NB4 (cell line): ENCODE measurements around the gene RPS6KA4.

ENCODE experiments used
- MYC ChIP-seq: IDR thresholded peaks from 2 replicates; pipeline ENCODE4 v1.6.1; 2011; ENCODE audit warnings: low read depth, low read length
- POLR2A ChIP-seq: IDR thresholded peaks from 2 replicates; pipeline ENCODE4 v1.6.1; 2011; ENCODE audit warnings: mild to moderate bottlenecking; ENCODE audit not compliant: insufficient read length; ENCODE audit errors: extremely low read depth

DNA sequence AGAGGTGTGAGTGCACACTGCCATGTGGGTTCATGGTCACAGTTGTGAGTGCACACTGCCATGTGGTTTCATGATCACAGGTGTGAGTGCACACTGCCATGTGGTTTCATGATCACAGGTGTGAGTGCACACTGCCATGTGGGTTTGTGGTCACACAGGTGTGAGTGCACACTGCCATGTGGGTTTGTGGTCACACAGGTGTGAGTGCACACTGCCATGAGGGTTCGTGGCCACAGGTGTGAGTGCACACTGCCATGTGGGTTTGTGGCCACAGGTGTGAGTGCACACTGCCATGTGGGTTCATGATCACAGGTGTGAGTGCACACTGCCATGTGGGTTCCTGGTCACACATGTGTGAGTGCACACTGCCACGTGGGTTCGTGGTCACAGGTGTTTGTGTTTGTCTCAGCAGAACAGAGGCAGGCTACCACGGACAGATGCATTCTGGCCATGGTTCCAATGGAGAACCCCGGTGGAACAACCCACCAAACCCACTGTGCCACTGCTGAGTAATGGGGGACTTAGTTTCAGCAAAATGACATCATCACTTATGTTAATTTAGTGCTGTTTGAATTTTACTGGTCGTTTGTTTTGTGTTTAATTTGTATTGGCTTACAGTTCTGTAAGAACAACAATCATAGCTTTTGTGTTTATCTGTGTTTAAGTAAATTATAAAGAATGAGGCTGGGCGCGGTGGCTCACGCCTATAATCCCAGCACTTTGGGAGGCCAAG lies 57.2 kb downstream of the RPS6KA4 start:
- TF ChIP-seq POLR2A (no peak), MYC (no peak)
